GM12801 (cell line): Measurements from ENCODE around the gene TNK1.

Source experiments
- CTCF ChIP-seq: IDR thresholded peaks from one replicate; pipeline ENCODE4 v1.5.1; 2011; ENCODE audit warnings: control low read depth; ENCODE audit not compliant: insufficient read length; ENCODE audit errors: extremely low read depth

Gene TNK1

DNA sequence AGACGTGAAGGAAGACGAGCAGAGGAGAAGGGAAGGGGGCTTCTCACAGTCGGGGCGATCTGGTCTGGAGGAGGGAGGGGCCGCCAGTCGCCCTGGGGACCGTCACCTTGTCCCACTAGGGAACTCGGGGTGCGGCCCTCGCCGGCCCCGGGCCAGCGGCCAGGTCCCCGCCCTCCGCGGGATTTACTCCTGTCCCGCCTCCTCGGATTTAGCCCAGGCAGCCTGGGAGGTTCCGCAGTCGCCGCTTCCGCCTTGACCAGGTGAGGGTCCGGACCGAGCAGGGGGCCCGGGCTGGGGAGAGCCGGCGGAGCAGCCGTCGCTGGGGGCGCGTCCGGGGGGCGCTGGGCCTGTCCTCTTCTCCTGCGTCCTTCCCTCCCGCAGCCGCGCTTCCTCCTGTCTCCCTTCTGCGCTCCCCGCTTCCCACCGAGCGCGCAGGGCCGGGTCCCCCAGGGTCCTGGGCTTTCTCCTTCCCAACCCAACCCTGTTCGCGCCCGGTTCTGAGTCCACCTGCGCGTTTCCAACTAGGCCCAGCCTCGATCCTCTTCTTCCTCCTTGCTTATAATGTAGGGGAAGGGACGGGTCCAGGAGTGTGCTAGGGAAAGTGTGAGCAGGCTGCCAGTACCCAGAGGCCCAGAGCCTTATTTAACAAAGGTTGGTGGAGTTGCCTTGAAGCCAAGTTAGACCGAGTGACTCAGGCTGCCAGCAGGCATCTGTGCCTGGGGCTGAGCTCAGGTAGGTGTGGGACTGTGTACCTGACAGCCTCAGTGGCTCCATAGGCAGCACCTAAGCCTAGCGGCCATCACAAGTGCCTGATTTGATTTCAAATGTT is at the start of gene TNK1:
Gene TNK1 (plus strand): TSS at position 235 of the 829 bp plus-strand sequence. CDS start 1,838 bp downstream, outside the sequence.
- TF ChIP-seq CTCF = no peak

DNA sequence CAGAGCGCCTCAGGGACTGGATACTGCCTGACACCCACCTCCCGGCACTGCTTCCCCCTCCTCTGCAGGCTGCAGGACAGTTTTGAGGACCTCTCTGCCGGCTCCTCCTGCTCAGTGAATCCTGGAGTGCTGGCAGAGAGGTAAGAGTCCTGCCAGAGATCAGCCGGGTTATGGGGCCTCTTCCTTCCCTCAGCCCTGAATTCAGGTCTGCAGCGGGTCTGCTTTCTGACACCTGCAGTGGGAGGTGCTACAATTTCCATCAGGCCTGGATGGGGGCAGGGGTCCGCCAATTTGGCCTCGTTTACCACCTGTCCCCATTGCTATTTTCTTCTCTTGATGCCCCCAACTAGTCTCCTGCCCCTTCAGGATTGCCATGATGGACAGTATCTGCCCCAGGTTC is 48.8 kb upstream of the TNK1 start:
- no peak for TF ChIP-seq CTCF

DNA sequence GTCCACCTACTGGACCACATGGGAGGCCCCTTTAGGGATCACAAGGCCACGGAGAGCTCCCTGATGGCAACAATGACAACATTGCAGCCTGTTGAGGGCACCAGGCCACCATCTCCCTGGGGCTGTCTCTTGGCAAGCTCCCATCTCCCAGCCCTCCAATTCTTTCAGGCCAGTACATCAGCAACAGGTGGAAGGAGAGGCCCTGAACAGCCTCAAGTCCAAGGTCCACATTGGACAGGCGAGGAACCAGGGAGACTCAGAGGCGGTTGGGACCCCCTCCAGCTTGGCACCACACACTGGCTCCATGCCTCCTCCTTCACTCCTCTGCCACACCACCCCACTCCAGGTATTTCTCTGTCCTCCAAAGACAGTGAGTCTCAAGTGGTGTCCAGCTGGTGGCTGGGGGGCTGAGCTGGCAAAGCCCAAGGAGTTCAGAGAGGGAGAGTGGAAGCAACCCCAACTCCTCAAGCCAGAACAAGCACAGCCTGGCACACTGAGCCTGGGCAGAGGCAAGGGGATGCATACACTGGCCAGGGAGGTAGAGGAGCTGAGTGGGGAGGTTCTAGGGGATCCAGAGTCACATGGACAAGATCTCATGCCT is 45.9 kb upstream of the TNK1 start:
- no peak for TF ChIP-seq CTCF

DNA sequence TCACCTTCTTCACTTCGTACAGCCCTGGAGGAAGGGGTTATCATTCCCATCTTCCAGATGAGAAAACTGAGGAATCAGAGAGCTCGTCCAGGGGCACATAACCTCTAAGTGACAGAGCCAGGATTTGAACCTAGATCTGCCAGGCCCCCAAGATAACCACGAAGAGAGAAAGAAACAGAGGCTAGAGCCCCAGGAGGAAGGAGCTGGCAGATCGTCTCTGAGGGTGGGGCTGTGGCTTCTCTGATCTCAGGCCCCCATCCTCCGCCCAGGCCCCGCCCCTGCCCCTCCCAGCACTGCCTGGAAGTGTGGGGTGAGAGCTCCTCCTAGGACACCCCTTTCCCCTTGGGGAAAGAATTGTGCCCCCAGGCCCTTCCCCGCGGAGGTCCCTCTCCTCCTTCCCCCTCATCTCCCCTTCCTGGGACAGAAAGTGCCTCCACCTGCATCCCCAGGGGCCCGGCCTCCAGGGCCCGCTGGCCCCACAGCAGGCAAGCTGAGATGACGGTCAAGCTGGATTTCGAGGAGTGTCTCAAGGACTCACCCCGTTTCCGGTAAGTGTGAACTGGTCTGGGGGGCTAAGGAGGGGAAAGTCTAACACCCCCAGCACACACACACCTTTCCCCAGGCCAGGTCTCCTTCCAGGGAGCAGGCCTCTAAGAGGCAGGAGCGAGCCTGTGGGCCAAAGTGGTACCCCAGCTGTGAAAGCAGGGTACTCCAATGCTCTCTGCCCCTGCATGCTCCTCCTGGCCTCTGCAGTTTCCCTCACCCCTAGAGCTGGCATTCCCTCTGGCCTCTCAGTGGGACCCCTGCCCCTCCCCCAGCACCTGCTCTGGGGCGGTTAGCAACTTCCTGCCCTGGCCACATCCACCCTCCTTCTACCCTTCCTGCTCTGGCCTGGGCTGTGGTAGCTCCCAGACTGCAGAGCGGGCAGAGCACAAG is 44.4 kb upstream of the TNK1 start, which contains the start of gene ACAP1:
Gene ACAP1 (plus strand): TSS at position 290 of the 936 bp plus-strand sequence. CDS start 206 bp downstream, at position 496.
- TF ChIP-seq CTCF = no peak

DNA sequence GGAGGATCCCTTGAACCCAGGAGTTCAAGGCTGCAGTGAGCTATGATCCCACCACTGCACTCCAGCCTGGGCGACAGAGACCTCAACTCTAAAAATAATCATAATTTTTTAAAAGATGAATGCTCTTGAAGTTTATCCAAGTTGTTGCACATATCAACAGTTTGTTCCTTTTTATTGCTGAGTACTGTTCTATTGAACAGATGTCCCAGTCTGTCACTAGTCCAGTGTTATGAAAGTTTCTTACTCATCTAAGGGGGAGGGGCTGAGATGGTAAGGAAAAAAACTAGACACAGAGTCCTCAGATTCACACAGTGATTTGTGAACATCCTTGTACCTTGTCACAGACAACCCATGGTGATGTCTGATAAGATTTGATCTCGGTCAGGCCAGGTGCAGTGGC is 40.7 kb upstream of the TNK1 start:
- TF ChIP-seq CTCF = no peak

- no peak for TF ChIP-seq CTCF
Observed at GRCh38 chr17:7341842-7342241, 39.0 kb upstream of the TNK1 start.

GRCh38 chr17:7343250-7343649 is 37.6 kb upstream of the TNK1 start:
- no peak for TF ChIP-seq CTCF
